ENCODE results near the gene CABLES1.

DNA sequence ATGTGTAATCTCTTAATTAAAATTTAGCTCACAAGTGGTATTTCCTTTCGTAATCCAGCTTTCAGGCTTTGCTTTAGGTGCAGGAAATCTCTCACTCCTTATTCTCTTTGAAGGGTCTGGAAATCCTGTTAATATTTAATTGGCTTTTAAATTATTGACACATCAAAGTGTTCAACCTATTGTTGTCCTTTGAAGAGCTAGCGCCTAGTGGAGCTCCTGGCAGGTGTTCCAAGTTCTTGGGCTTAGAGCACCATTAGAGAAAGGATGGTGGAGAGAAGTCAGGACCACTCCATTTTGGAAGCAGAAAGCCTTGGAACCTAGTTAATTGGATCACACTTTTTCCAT, 92.4 kb downstream of the CABLES1 start:
- TF ChIP-seq, protein P1, sequence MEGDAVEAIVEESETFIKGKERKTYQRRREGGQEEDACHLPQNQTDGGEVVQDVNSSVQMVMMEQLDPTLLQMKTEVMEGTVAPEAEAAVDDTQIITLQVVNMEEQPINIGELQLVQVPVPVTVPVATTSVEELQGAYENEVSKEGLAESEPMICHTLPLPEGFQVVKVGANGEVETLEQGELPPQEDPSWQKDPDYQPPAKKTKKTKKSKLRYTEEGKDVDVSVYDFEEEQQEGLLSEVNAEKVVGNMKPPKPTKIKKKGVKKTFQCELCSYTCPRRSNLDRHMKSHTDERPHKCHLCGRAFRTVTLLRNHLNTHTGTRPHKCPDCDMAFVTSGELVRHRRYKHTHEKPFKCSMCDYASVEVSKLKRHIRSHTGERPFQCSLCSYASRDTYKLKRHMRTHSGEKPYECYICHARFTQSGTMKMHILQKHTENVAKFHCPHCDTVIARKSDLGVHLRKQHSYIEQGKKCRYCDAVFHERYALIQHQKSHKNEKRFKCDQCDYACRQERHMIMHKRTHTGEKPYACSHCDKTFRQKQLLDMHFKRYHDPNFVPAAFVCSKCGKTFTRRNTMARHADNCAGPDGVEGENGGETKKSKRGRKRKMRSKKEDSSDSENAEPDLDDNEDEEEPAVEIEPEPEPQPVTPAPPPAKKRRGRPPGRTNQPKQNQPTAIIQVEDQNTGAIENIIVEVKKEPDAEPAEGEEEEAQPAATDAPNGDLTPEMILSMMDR (IDR thresholded peaks at IDR 0.05): no peak
- no peak for TF ChIP-seq POLR2A (IDR thresholded peaks at IDR 0.05)
